Measurements from ENCODE around the gene PUSL1.

Gene PUSL1

GRCh38 chr1:1284221-1285101 is 23.9 kb upstream of the PUSL1 start:
- H3K4me3 ChIP-seq (ENCODE audit: low read depth, low read length): no peak overlapping the region
- no peak for TF ChIP-seq CTCF (IDR thresholded peaks at IDR 0.05; ENCODE audit: borderline replicate concordance, insufficient read depth, low read depth, low read length)

GRCh38 chr1:1285102-1285571 is 23.3 kb upstream of the PUSL1 start:
- H3K4me3 ChIP-seq (ENCODE audit: low read depth, low read length): no peak overlapping the region
- TF ChIP-seq CTCF (IDR thresholded peaks at IDR 0.05; ENCODE audit: borderline replicate concordance, insufficient read depth, low read depth, low read length): no peak

- no peak overlapping the region for H3K4me3 ChIP-seq (ENCODE audit: low read depth, low read length)
- no peak for TF ChIP-seq CTCF (IDR thresholded peaks at IDR 0.05; ENCODE audit: borderline replicate concordance, insufficient read depth, low read depth, low read length)
Observed at GRCh38 chr1:1285611-1286311, 22.6 kb upstream of the PUSL1 start.

GRCh38 chr1:1286313-1287261 is 21.8 kb upstream of the PUSL1 start:
- TF ChIP-seq CTCF (IDR thresholded peaks at IDR 0.05; ENCODE audit: borderline replicate concordance, insufficient read depth, low read depth, low read length): no peak
- no peak overlapping the region for H3K4me3 ChIP-seq (ENCODE audit: low read depth, low read length)

- H3K4me3 ChIP-seq (ENCODE audit: low read depth, low read length): no peak overlapping the region
- TF ChIP-seq CTCF (IDR thresholded peaks at IDR 0.05; ENCODE audit: borderline replicate concordance, insufficient read depth, low read depth, low read length): no peak
Observed at GRCh38 chr1:1287288-1288110, 20.9 kb upstream of the PUSL1 start.

GRCh38 chr1:1290238-1290731 is 18.1 kb upstream of the PUSL1 start:
- H3K4me3 ChIP-seq (ENCODE audit: low read depth, low read length): no peak overlapping the region

More at GRCh38 chr1:1290238-1290731, 18.1 kb upstream of the PUSL1 start:
- peak; percentile 55 for TF ChIP-seq CTCF (IDR thresholded peaks at IDR 0.05; ENCODE audit: borderline replicate concordance, insufficient read depth, low read depth, low read length)
